Left ventricle myocardium superior (tissue), 1 donor: ENCODE measurements around the gene TSGA10IP. TPM values are rescaled to one million over a fixed set of nuclear protein-coding genes. Genes with fewer than 3 reads are reported as not detected.
A peak's percentile ranks its signal among the peaks of the same experiment; 100 is the strongest.
"Not testable (repeated sequence)": the region's sequence is repeated elsewhere in the genome, so short reads cannot be mapped to it uniquely, and the experiment has no call there.

Source experiments
- ATAC-seq: fragments of 200-7000 bp; cut with Tn5 transposase; one replicate; pipeline ENCODE4 v1.9.1; 2020; ENCODE audit warnings: mild to moderate bottlenecking, moderate library complexity
- DNase-seq: peaks from one replicate; pipeline ENCODE4 v3.0.0-alpha.2; 2020
- intact Hi-C: fragments of 100-400 bp; cut with micrococcal nuclease; formaldehyde crosslinking; loops from one replicate; pipeline ENCODE4 v1.11.0; 2022
- total RNA-seq: library from RNA; stranded (reverse); fragmentation: NEBNext Ultra II Directional; extraction: Animal tissue kit (Norgen Biotek cat#: 25700); gene quantifications from one replicate; pipeline ENCODE4 v1.2.1, GENCODE V29; 2021
- donor health status: DM: no; HTN: yes; CAD: no; lungs with severe emphysema.

Gene TSGA10IP
- total RNA-seq, 1 donor from 2014 or later: not detected

GRCh38 chr11:65944191-65944590 is 1.1 kb upstream of the TSGA10IP start:
- intact Hi-C loops: no loop called here
- no peak for DNase-seq
- ATAC-seq: no peak

- no peak for DNase-seq
- intact Hi-C loops: no loop called here
Measured at GRCh38 chr11:65944767-65945166, 513 bp upstream of the TSGA10IP start.

GRCh38 chr11:65945941-65946558 is 770 bp downstream of the TSGA10IP start:
- no peak for ATAC-seq
- intact Hi-C loops: no loop called here

More at GRCh38 chr11:65944767-65945166, 513 bp upstream of the TSGA10IP start:
- no peak for ATAC-seq

GRCh38 chr11:65946655-65947054 is 1.4 kb downstream of the TSGA10IP start:
- intact Hi-C loops: no loop called here
- ATAC-seq (no peak), DNase-seq (no peak)

More at GRCh38 chr11:65945941-65946558, 770 bp downstream of the TSGA10IP start:
- no peak for DNase-seq

GRCh38 chr11:65947133-65947532 is 1.9 kb downstream of the TSGA10IP start:
- intact Hi-C loops: no loop called here
- DNase-seq: no peak
- ATAC-seq: no peak

- ATAC-seq (no peak), DNase-seq (no peak)
- intact Hi-C loops: no loop called here
Measured at GRCh38 chr11:65947603-65948125, 2.4 kb downstream of the TSGA10IP start.

GRCh38 chr11:65950711-65951110 is 5.4 kb downstream of the TSGA10IP start:
- intact Hi-C loops, ATAC-seq, DNase-seq: not testable (repeated sequence)

GRCh38 chr11:65951641-65952040 is 6.4 kb downstream of the TSGA10IP start:
- DNase-seq, intact Hi-C loops, ATAC-seq: not testable (repeated sequence)

- DNase-seq: no peak
- ATAC-seq: no peak
- intact Hi-C loops: no loop called here
Measured at GRCh38 chr11:65952052-65952521, 6.8 kb downstream of the TSGA10IP start.

- intact Hi-C loops: no loop called here
- no peak for ATAC-seq
Measured at GRCh38 chr11:65953471-65953870, 8.2 kb downstream of the TSGA10IP start.

GRCh38 chr11:65954771-65955170 is 9.5 kb downstream of the TSGA10IP start:
- no peak for ATAC-seq
- no peak for DNase-seq
- intact Hi-C loops: no loop called here

More at GRCh38 chr11:65953471-65953870, 8.2 kb downstream of the TSGA10IP start:
- no peak for DNase-seq

- intact Hi-C loops: no loop called here
- no peak for ATAC-seq
- no peak for DNase-seq
Measured at GRCh38 chr11:65958291-65958690, 13.0 kb downstream of the TSGA10IP start.

GRCh38 chr11:65958774-65959420 is 13.6 kb downstream of the TSGA10IP start:
- DNase-seq: no peak
- intact Hi-C loops: no loop called here
- ATAC-seq: no peak

- intact Hi-C loops: no loop called here
- DNase-seq: no peak
- ATAC-seq: peak; percentile 13
Measured at GRCh38 chr11:65960824-65961266, 15.6 kb downstream of the TSGA10IP start.

- intact Hi-C loops: no loop called here
- DNase-seq: peak; percentile 98
- peak; percentile 99 for ATAC-seq
Measured at GRCh38 chr11:65961267-65962140, 16.2 kb downstream of the TSGA10IP start, which contains the start of gene SART1. TSS of gene SART1 (plus strand) at chr11:65961734. CDS start at chr11:65961781, 47 bp downstream.

GRCh38 chr11:65962141-65962564 is 16.9 kb downstream of the TSGA10IP start:
- ATAC-seq (no peak), DNase-seq (no peak)
- intact Hi-C loops: no loop called here

- DNase-seq (no peak), ATAC-seq (no peak)
- intact Hi-C loops: no loop called here
Measured at GRCh38 chr11:65964906-65965305, 19.6 kb downstream of the TSGA10IP start.

- no peak for ATAC-seq
- DNase-seq: no peak
- intact Hi-C loops: no loop called here
Measured at GRCh38 chr11:65965986-65966762, 20.9 kb downstream of the TSGA10IP start.
